CD4-positive, alpha-beta T cell treated with Interleukin-2 at 100 ng/mL for 4 hours (primary cell): ENCODE data around the gene TRPM2.
"Not testable (repeated sequence)": the region's sequence is repeated elsewhere in the genome, so short reads cannot be mapped to it uniquely, and the experiment has no call there.

ENCODE experiments used
- DNase-seq: peaks from one replicate; pipeline ENCODE4 v3.0.0-alpha.2; 2020; ENCODE audit warnings: low spot score

TRPM2 gene

GRCh38 chr21:44397431-44398031 is 44.1 kb downstream of the TRPM2 start:
- DNase-seq, result no peak

- DNase-seq, result no peak
These were observed 45.1 kb downstream of the TRPM2 start for GRCh38 chr21:44398499-44398898.

- DNase-seq, result no peak
These were observed 45.9 kb downstream of the TRPM2 start for GRCh38 chr21:44399151-44399954.

- DNase-seq, result no peak
These were observed 46.8 kb downstream of the TRPM2 start for GRCh38 chr21:44399955-44400790.

- DNase-seq, result no peak
These were observed 47.5 kb downstream of the TRPM2 start for GRCh38 chr21:44400791-44401385.

GRCh38 chr21:44401386-44402160 is 48.2 kb downstream of the TRPM2 start:
- no peak for DNase-seq

- DNase-seq, result no peak
These were observed 49.1 kb downstream of the TRPM2 start for GRCh38 chr21:44402323-44403105.

GRCh38 chr21:44403106-44404020 is 49.9 kb downstream of the TRPM2 start:
- no peak for DNase-seq

- not testable (repeated sequence) for DNase-seq
These were observed 51.1 kb downstream of the TRPM2 start for GRCh38 chr21:44404482-44404881.

- DNase-seq, result no peak
These were observed 51.9 kb downstream of the TRPM2 start for GRCh38 chr21:44405091-44405947.

- no peak for DNase-seq
These were observed 52.8 kb downstream of the TRPM2 start for GRCh38 chr21:44405948-44406872.

GRCh38 chr21:44406953-44407352 is 53.5 kb downstream of the TRPM2 start:
- no peak for DNase-seq

- peak; percentile 3 for DNase-seq
These were observed 54.1 kb downstream of the TRPM2 start for GRCh38 chr21:44407493-44407892.

GRCh38 chr21:44408226-44408625 is 54.8 kb downstream of the TRPM2 start:
- no peak for DNase-seq

- DNase-seq, result no peak
These were observed 60.3 kb downstream of the TRPM2 start for GRCh38 chr21:44413566-44414290.

- DNase-seq, result no peak
These were observed 61.1 kb downstream of the TRPM2 start for GRCh38 chr21:44414291-44415072.
